ENCODE measurements around the gene FOXP4.

DNA sequence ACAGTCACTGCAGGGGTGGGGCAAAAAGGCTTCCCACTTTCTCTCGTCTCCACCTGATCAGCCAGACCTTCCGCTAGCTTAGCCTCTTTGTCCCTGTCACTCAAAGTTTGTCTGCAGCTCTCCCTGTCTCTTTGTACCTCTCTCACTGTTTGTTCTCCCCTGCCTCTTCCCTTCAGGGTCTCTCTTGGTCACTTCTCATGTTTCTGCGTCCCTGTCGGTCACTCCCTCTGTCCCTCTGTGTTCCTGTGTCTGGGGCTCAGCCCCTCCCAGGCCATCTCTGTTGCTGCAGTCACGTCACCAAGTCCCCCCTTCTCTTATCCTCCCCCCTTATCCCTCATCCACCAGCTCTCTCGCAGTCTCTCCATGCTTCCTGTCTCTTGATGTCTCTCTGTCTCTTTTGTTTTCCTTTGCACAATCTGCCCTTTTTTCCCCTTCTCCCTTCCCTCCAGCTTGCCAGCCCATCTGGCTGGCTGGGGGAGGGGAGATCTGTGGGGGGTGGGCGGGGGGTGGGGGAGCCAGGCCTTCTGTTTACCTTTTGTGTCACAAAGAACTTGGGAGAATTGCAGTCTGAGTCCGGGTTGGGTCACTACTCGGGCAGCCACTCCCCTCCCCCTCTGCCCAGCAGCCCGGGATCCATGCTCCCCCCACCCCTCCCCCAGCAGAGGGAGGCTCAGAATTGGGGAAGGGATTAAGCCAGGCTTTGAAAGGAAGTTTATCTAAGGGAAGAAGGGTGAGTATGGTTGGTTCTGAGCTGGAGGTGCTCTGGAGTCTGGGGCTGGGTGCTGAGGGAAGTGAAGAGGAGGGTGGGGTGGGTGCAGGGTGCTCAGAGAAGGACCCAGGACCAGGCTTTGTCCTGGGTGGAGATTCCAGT is 32.3 kb downstream of the FOXP4 start:
- TF ChIP-seq, protein P1, sequence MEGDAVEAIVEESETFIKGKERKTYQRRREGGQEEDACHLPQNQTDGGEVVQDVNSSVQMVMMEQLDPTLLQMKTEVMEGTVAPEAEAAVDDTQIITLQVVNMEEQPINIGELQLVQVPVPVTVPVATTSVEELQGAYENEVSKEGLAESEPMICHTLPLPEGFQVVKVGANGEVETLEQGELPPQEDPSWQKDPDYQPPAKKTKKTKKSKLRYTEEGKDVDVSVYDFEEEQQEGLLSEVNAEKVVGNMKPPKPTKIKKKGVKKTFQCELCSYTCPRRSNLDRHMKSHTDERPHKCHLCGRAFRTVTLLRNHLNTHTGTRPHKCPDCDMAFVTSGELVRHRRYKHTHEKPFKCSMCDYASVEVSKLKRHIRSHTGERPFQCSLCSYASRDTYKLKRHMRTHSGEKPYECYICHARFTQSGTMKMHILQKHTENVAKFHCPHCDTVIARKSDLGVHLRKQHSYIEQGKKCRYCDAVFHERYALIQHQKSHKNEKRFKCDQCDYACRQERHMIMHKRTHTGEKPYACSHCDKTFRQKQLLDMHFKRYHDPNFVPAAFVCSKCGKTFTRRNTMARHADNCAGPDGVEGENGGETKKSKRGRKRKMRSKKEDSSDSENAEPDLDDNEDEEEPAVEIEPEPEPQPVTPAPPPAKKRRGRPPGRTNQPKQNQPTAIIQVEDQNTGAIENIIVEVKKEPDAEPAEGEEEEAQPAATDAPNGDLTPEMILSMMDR (IDR thresholded peaks at IDR 0.05): no peak
- no peak for TF ChIP-seq POLR2A (IDR thresholded peaks at IDR 0.05)

Data from sigmoid colon (tissue), 3 donors.